ENCODE measurements around the gene OR2V2. TPM values are rescaled to one million over a fixed set of nuclear protein-coding genes. Genes with fewer than 3 reads are reported as not detected.

Gene OR2V2
- total and polyA plus RNA-seq, 8 donors, result not detected

DNA sequence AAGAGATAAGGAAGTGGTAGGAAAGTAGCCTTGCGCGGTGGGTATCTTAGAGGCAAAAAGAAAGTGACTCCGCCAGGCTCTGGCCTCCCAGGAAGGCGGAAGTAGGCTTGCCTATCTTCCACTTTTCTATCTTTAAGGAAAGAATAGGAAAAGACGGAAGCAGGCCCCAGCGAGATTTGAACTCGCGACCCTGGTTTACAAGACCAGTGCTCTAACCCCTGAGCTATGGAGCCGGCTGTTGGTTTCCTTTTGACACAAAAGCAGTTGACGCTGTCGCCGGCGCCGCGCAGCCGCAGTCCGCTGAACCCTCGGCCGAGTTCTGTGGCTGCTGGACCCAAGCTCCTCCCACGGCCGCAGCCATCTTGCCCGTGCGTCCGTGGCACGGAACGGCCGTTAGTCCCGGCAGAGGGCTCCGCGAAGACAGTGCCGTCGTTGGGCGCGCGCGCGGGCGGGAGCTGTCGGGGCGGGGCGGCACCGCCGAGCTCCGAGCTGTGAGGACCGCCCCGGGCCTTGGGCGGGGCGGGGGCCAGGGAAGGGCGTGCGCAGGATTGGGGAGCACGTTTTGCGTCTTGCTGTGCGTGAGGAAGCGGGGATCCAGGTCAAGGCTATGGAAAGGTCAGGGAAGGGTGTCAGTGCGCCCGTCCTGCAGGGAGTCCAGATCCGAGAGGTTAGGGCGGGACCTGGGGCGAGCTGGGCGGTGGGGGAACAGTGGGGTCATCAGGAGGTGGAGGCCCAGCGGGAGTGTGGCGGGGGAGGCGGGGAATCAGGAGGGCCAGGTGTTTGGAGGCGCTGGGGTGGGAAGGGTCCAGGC, 44.3 kb downstream of the OR2V2 start:
- Histone ChIP-seq H3K27ac (peak overlapping the region; percentile 89 to 93 (median 92)), H3K4me3 (peak overlapping the region; percentile 78 to 91 (median 82)), H3K36me3 (no peaks in the 10 kb centered on the region), H3K4me1 (peaks cover 5 to 53% (median 43%) of the 10 kb centered on the region in 4 donors), H3K9me3 (no peaks in the 10 kb centered on the region), H3K27me3 (no peaks in the 10 kb centered on the region)
- TF ChIP-seq POLR2A (IDR thresholded peaks at IDR 0.05) (peak in 1 of 4 donors; percentile 16), POLR2AphosphoS5 (IDR thresholded peaks at IDR 0.05) (peak; percentile 69 to 95 (median 86)), EP300 (IDR thresholded peaks at IDR 0.05) (no peak), CTCF (IDR thresholded peaks at IDR 0.05) (no peak)
- peak; percentile 97 to 98 for DNase-seq
- WGBS, 5 donors, result 0 to 1% (median 1%) methylated on average over 36 to 64 of the region's 64 CpGs
- intact Hi-C loops (cut with DNase I; ENCODE audit: low total_unique reads), result no loop called here

DNA sequence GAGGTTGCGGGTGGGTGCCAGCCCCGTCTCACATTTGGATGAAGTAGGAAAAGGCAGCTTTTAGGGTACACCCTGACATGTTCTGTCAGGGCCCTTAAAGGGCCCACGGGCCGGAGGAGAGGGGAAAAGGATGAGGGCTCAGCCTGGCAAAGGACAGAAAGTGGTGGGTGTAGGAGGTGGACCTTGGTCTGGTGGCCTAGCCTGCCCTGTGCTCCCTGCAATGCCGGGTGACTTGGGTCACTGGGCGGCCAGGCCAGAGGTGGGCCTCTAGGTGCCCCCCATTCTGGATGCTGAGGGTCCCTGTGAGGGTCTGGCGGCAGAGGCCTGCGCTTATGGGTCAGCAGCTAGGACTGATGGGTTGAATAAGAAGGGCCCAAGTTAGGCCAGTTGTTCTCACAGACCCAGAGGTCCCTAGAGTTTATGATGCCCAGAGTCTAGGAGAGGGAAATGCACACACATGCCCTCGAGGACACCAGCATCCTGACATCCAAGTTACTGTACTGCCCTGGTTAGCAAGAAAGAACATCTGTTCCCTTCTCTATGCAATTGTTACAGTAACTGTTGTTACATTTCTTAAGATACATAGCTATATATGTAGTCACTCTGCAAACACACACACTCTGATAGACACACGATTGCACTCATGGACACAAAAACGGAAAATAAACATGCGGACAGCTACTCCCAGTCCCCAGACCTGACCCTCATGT, 45.1 kb downstream of the OR2V2 start:
- TF ChIP-seq POLR2AphosphoS5 (IDR thresholded peaks at IDR 0.05) (no peak), EP300 (IDR thresholded peaks at IDR 0.05) (no peak), CTCF (IDR thresholded peaks at IDR 0.05) (no peak), POLR2A (IDR thresholded peaks at IDR 0.05) (no peak)
- H3K9me3 ChIP-seq, result no peaks in the 10 kb centered on the region
- peak overlapping the region; percentile 78 to 91 (median 82) for H3K4me3 ChIP-seq
- peak overlapping the region; percentile 89 to 93 (median 92) for H3K27ac ChIP-seq
- WGBS, 5 donors, result 43 to 55% (median 49%) methylated on average over 12 of the region's 12 CpGs
- DNase-seq, result peak in 1 of 2 donors; percentile 23
- intact Hi-C loops (cut with DNase I; ENCODE audit: low total_unique reads), result no loop called here
- no peaks in the 10 kb centered on the region for H3K36me3 ChIP-seq
- H3K27me3 ChIP-seq, result no peaks in the 10 kb centered on the region
- H3K4me1 ChIP-seq, result peaks cover 5 to 48% (median 41%) of the 10 kb centered on the region in 4 donors

DNA sequence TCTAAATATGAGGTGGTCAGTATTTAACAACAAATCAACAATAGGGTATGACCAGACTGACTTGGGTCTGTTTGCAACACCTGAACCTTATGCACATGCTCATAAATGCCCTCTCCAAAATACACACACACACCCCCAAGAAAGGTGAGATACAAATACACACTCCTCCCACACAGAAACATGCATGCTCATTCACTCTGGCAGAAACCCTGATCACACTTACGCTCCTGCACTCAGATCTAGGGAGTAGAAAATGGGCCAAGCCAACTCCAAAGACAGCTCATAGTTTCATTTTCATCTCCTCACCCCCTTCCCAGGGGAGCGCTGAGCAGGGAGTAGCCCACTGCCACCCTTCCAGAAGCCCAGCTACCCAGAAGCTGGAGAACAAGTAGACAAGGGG, 46.3 kb downstream of the OR2V2 start:
- intact Hi-C loops (cut with DNase I; ENCODE audit: low total_unique reads), result no loop called here
- DNase-seq, result no peak
- H3K27ac ChIP-seq, result no peak overlapping the region
- H3K27me3 ChIP-seq, result no peaks in the 10 kb centered on the region
- H3K36me3 ChIP-seq, result no peaks in the 10 kb centered on the region
- TF ChIP-seq CTCF (IDR thresholded peaks at IDR 0.05) (no peak), POLR2AphosphoS5 (IDR thresholded peaks at IDR 0.05) (no peak), POLR2A (IDR thresholded peaks at IDR 0.05) (no peak), EP300 (IDR thresholded peaks at IDR 0.05) (no peak)
- H3K9me3 ChIP-seq, result no peaks in the 10 kb centered on the region
- H3K4me1 ChIP-seq, result peaks cover 5 to 41% (median 36%) of the 10 kb centered on the region in 4 donors
- WGBS, 5 donors, result 55 to 92% (median 86%) methylated on average over 1 to 2 of the region's 2 CpGs
- no peak overlapping the region for H3K4me3 ChIP-seq

DNA sequence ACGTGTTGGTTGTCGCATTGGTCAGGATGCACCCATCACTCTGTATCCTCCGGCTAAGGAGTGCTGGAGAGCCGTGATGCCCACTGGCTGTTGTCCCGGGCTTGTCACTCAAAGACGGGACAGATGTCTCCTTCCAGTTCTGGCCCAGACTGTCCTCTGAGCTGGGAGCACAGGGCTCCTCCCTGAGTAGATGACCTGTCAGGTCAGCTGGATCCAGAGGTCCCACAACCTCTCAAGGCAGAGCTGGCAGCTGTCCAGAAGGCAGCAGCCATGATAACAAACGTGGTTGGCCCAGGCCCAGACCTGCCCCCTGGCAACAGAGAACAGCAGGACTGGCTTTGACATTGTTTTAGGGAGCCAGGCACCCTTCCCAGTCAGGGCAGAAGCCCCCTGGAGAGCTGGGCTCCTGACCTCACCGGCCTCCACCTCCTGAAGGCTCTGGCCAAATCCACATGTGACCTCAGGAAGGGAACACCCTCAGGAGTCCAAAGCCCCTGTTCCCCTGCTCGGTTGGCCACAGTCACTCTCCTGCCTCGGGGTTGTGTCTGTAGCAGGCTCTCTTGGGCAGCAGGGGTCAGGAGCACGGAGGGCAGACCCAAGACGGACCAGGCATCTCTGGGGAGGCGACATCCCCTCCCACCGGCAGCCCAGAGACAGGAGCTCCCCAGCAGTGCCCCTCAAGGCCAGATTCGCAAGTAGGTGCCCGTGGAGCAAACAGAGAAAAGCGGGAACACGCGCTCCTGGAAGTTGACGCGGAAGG, 47.3 kb downstream of the OR2V2 start:
- 62 to 76% (median 72%) methylated on average over 10 to 21 of the region's 21 CpGs for WGBS, 5 donors
- Histone ChIP-seq H3K36me3 (no peaks in the 10 kb centered on the region), H3K27me3 (no peaks in the 10 kb centered on the region), H3K4me1 (peaks cover 5 to 33% (median 27%) of the 10 kb centered on the region in 4 donors), H3K9me3 (no peaks in the 10 kb centered on the region), H3K4me3 (no peak overlapping the region), H3K27ac (no peak overlapping the region)
- peak in 1 of 2 donors; percentile 56 for DNase-seq
- intact Hi-C loops (cut with DNase I; ENCODE audit: low total_unique reads), result no loop called here
- TF ChIP-seq EP300 (IDR thresholded peaks at IDR 0.05) (no peak), CTCF (IDR thresholded peaks at IDR 0.05) (no peak), POLR2A (IDR thresholded peaks at IDR 0.05) (no peak), POLR2AphosphoS5 (IDR thresholded peaks at IDR 0.05) (no peak)
